Gastrocnemius medialis (tissue), 4 donors: ENCODE results near the gene DCC. TPM values are rescaled to one million over a fixed set of nuclear protein-coding genes. Genes with fewer than 3 reads are reported as not detected.

Source experiments
- ATAC-seq, 2 donors: fragments of 150-250 bp; one replicate each; pipeline ENCODE4 v1.9.1; 2016
- DNase-seq, 2 donors: peaks; one replicate each; pipeline ENCODE4 v3.0.0-alpha.2; 2019
- H3K27ac ChIP-seq, 4 donors: fragments of 200-600 bp; sonication (generic); 1 replicate in 1 of 4; 2 replicates in 3 of 4; pipeline ENCODE4 v1.5.1; 2016 to 2018; ENCODE audit warnings: mild to moderate bottlenecking in 2 of 4, moderate library complexity in 1 of 4
- H3K27me3 ChIP-seq, 3 donors: fragments of 200-600 bp; sonication (generic) in 2 of 3; 1 replicate in 1 of 3; 2 replicates in 2 of 3; pipeline versions ENCODE4 v1.5.1 to v1.6.0; 2016 to 2019; ENCODE audit warnings: mild to moderate bottlenecking in 1 of 3, moderate library complexity in 1 of 3
- H3K36me3 ChIP-seq, 2 donors: fragments of 200-600 bp; sonication (generic) in 1 of 2; one replicate each; pipeline ENCODE4 v1.5.1; 2017 to 2018
- H3K4me1 ChIP-seq, 2 donors: fragments of 200-600 bp; sonication (generic) in 1 of 2; one replicate each; pipeline ENCODE4 v1.5.1; 2016 to 2017; ENCODE audit warnings: mild to moderate bottlenecking in 2 of 2
- H3K4me3 ChIP-seq, 4 donors: fragments of 200-600 bp; sonication (generic) in 3 of 4; 1 replicate in 1 of 4; 2 replicates in 3 of 4; pipeline ENCODE4 v1.5.1; 2016 to 2019; ENCODE audit warnings: mild to moderate bottlenecking in 2 of 4
- H3K9me3 ChIP-seq, 3 donors: fragments of 200-600 bp; sonication (generic) in 2 of 3; 1 replicate in 1 of 3; 2 replicates in 2 of 3; pipeline ENCODE4 v1.5.1; 2016 to 2019
- POLR2A ChIP-seq, 2 donors: fragments of 450-650 bp; IDR thresholded peaks; one replicate each; pipeline ENCODE4 v1.6.1; 2017; ENCODE audit warnings: antibody characterized with exemption in 2 of 2, mild to moderate bottlenecking in 2 of 2, moderate library complexity in 2 of 2
- in situ Hi-C, 4 donors: fragments of 200-750 bp; cut with MboI; loops; one replicate each; pipeline versions ENCODE4 v1.15.0 to v1.8.0; 2017; ENCODE audit warnings: low sequenced_read_pairs in 4 of 4
- intact Hi-C: fragments of 100-400 bp; cut with DNase I; formaldehyde crosslinking; loops from one replicate; pipeline ENCODE4 v1.15.1; 2023; ENCODE audit warnings: low total_unique reads
- total RNA-seq, 4 donors: library from RNA; depleted of rRNA; stranded (reverse); fragments of >200 nt; gene quantifications; one replicate each; pipeline versions ENCODE4 v1.1.0 to v1.2.3, GENCODE V29; 2016
- TF ChIP-seq, protein P1 (sequence below), 5 experiments: fragments of 450-650 bp in 3 of 5; fragments of 200-600 bp in 2 of 5; sonication (generic) in 2 of 5; IDR thresholded peaks in 4 of 5; conservative IDR thresholded peaks in 1 of 5; 1 replicate in 4 of 5; 2 replicates in 1 of 5; pipeline ENCODE4 v1.5.1; 2016 to 2019; ENCODE audit warnings: antibody characterized with exemption in 5 of 5, mild to moderate bottlenecking in 3 of 5, moderate library complexity in 3 of 5

DCC gene
- total RNA-seq, 4 donors from 2014 or later: not detected

- Histone ChIP-seq H3K27ac (no peak overlapping the region), H3K4me1 (no peaks in the 10 kb centered on the region), H3K4me3 (no peak overlapping the region), H3K36me3 (no peaks in the 10 kb centered on the region), H3K9me3 (no peaks in the 10 kb centered on the region), H3K27me3 (no peaks in the 10 kb centered on the region)
- in situ Hi-C loops: no loop called here
- no peak for DNase-seq
- no peak for ATAC-seq
- TF ChIP-seq POLR2A (IDR thresholded peaks at IDR 0.05): no peak
- TF ChIP-seq, protein P1, sequence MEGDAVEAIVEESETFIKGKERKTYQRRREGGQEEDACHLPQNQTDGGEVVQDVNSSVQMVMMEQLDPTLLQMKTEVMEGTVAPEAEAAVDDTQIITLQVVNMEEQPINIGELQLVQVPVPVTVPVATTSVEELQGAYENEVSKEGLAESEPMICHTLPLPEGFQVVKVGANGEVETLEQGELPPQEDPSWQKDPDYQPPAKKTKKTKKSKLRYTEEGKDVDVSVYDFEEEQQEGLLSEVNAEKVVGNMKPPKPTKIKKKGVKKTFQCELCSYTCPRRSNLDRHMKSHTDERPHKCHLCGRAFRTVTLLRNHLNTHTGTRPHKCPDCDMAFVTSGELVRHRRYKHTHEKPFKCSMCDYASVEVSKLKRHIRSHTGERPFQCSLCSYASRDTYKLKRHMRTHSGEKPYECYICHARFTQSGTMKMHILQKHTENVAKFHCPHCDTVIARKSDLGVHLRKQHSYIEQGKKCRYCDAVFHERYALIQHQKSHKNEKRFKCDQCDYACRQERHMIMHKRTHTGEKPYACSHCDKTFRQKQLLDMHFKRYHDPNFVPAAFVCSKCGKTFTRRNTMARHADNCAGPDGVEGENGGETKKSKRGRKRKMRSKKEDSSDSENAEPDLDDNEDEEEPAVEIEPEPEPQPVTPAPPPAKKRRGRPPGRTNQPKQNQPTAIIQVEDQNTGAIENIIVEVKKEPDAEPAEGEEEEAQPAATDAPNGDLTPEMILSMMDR (IDR thresholded peaks at IDR 0.05 in 4 of 5, conservative IDR thresholded peaks at IDR 0.05 in 1 of 5): no peak
- intact Hi-C loops: no loop called here
Measured at GRCh38 chr18:52746986-52747385, 407.0 kb downstream of the DCC start.

- in situ Hi-C loops (no loop called here), intact Hi-C loops (no loop called here)
- no peaks in the 10 kb centered on the region for H3K4me1 ChIP-seq
- no peaks in the 10 kb centered on the region for H3K36me3 ChIP-seq
- H3K9me3 ChIP-seq: no peaks in the 10 kb centered on the region
- no peak overlapping the region for H3K27ac ChIP-seq
- H3K27me3 ChIP-seq: no peaks in the 10 kb centered on the region
- no peak overlapping the region for H3K4me3 ChIP-seq
- ATAC-seq (no peak), DNase-seq (no peak)
- TF ChIP-seq, protein P1 (IDR thresholded peaks at IDR 0.05 in 4 of 5, conservative IDR thresholded peaks at IDR 0.05 in 1 of 5): no peak
- no peak for TF ChIP-seq POLR2A (IDR thresholded peaks at IDR 0.05)
Measured at GRCh38 chr18:52747869-52748268, 407.9 kb downstream of the DCC start.

GRCh38 chr18:52748343-52748742 is 408.3 kb downstream of the DCC start:
- TF ChIP-seq, protein P1 (IDR thresholded peaks at IDR 0.05 in 4 of 5, conservative IDR thresholded peaks at IDR 0.05 in 1 of 5): no peak
- TF ChIP-seq POLR2A (IDR thresholded peaks at IDR 0.05): no peak
- Histone ChIP-seq H3K27me3 (no peaks in the 10 kb centered on the region), H3K36me3 (no peaks in the 10 kb centered on the region), H3K4me3 (no peak overlapping the region), H3K4me1 (no peaks in the 10 kb centered on the region), H3K9me3 (no peaks in the 10 kb centered on the region), H3K27ac (no peak overlapping the region)
- ATAC-seq (no peak), DNase-seq (no peak)
- intact Hi-C loops (no loop called here), in situ Hi-C loops (no loop called here)

GRCh38 chr18:52749542-52749941 is 409.5 kb downstream of the DCC start:
- no peak for ATAC-seq
- H3K27me3 ChIP-seq: no peaks in the 10 kb centered on the region
- intact Hi-C loops: no loop called here
- H3K36me3 ChIP-seq: no peaks in the 10 kb centered on the region
- no peak for TF ChIP-seq POLR2A (IDR thresholded peaks at IDR 0.05)
- TF ChIP-seq, protein P1 (IDR thresholded peaks at IDR 0.05 in 4 of 5, conservative IDR thresholded peaks at IDR 0.05 in 1 of 5): no peak
- H3K4me3 ChIP-seq: no peak overlapping the region
- H3K9me3 ChIP-seq: no peaks in the 10 kb centered on the region
- no peak for DNase-seq
- H3K27ac ChIP-seq: no peak overlapping the region
- in situ Hi-C loops: no loop called here
- H3K4me1 ChIP-seq: no peaks in the 10 kb centered on the region

DNA sequence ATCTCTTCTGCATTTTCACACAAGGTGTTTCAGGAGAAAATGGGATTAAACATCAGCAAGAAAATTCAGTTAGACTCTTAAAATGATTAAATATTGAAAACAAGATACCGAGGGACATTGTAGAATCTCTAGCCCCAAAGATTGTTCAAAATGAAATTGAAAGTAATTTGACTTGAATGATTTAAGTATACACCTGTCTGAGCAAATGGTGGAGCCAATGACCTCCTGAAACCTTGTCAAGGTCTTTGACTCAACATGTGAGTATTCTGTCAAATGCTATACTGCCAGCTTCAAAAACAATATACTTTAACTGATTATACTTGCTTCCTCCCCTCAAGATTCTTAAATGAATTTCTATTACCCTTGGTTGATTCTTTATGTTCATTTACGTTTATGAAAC is 411.0 kb downstream of the DCC start:
- no peaks in the 10 kb centered on the region for H3K9me3 ChIP-seq
- H3K27ac ChIP-seq: no peak overlapping the region
- H3K36me3 ChIP-seq: no peaks in the 10 kb centered on the region
- no peaks in the 10 kb centered on the region for H3K4me1 ChIP-seq
- in situ Hi-C loops (no loop called here), intact Hi-C loops (no loop called here)
- ATAC-seq: no peak
- TF ChIP-seq, protein P1 (IDR thresholded peaks at IDR 0.05 in 4 of 5, conservative IDR thresholded peaks at IDR 0.05 in 1 of 5): no peak
- no peak for TF ChIP-seq POLR2A (IDR thresholded peaks at IDR 0.05)
- no peak for DNase-seq
- H3K27me3 ChIP-seq: no peaks in the 10 kb centered on the region
- H3K4me3 ChIP-seq: no peak overlapping the region
